Sigmoid colon (tissue), 4 donors: Measurements from ENCODE around the gene ABCA2.

Source experiments
- EP300 ChIP-seq, 4 donors: sonication (generic); formaldehyde crosslinking; IDR thresholded peaks; one replicate each; pipeline ENCODE4 v1.6.1; 2017; ENCODE audit warnings: antibody characterized with exemption in 4 of 4
- POLR2A ChIP-seq, 2 donors: fragments of 450-650 bp; IDR thresholded peaks; one replicate each; pipeline ENCODE4 v1.6.1; 2016; ENCODE audit warnings: antibody characterized with exemption in 2 of 2, mild to moderate bottlenecking in 2 of 2, moderate library complexity in 2 of 2
- POLR2AphosphoS5 ChIP-seq, 4 donors: sonication (generic); formaldehyde crosslinking; IDR thresholded peaks; one replicate each; pipeline ENCODE4 v1.6.1; 2017; ENCODE audit warnings: antibody characterized with exemption in 4 of 4
- TF ChIP-seq, protein P1 (sequence below), 4 experiments: fragments of 450-650 bp in 3 of 4; fragments of 200-600 bp in 1 of 4; IDR thresholded peaks; one replicate each; pipeline ENCODE4 v1.5.1; 2016 to 2019; ENCODE audit warnings: antibody characterized with exemption in 4 of 4, mild to moderate bottlenecking in 3 of 4, moderate library complexity in 2 of 4

DNA sequence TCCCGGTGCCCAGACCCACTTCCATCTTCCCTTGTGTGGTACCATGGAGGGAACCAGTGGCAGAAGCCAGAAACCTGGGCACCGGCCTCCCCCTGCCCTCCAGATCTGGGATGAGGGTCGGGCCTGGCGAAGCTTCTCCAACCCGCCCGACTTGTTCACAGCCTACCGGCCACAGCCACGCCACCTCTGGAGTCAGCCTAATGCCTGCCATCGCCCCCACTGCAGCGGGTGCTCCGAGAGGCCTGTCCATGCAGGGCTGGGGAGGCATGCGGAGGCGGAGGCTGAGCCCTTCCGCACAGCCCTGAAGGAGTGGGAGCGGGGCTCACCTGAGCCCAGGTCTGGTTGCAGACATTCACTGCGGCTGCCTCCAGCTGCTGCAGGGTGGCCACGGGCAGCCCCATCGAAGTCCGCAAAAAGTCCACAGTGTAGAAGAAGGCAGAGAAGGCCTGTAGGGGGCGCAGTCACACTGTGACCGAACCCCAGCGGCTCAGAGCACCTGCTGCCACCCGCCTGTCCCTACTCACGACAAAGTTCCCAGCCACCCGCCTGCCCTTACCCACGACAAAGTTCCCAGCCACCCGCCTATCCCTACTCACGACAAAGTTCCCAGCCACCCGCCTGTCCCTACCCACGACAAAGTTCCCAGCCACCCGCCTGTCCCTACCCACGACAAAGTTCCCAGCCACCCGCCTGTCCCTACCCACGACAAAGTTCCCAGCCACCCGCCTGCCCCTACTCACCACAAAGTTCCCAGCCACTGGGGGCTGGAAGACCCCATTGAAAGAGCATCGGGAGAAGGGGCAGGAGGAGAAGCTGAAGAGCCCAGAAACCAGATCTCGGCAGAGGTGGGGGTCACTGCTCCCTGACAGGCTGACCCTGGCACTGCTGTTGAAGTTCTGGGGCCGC lies 21.8 kb upstream of the ABCA2 start:
- TF ChIP-seq, protein P1, sequence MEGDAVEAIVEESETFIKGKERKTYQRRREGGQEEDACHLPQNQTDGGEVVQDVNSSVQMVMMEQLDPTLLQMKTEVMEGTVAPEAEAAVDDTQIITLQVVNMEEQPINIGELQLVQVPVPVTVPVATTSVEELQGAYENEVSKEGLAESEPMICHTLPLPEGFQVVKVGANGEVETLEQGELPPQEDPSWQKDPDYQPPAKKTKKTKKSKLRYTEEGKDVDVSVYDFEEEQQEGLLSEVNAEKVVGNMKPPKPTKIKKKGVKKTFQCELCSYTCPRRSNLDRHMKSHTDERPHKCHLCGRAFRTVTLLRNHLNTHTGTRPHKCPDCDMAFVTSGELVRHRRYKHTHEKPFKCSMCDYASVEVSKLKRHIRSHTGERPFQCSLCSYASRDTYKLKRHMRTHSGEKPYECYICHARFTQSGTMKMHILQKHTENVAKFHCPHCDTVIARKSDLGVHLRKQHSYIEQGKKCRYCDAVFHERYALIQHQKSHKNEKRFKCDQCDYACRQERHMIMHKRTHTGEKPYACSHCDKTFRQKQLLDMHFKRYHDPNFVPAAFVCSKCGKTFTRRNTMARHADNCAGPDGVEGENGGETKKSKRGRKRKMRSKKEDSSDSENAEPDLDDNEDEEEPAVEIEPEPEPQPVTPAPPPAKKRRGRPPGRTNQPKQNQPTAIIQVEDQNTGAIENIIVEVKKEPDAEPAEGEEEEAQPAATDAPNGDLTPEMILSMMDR (IDR thresholded peaks at IDR 0.05), result peak in 3 of 4 experiments; percentile 26 to 48 (median 32)
- TF ChIP-seq EP300 (IDR thresholded peaks at IDR 0.05), result no peak
- TF ChIP-seq POLR2AphosphoS5 (IDR thresholded peaks at IDR 0.05), result no peak
- no peak for TF ChIP-seq POLR2A (IDR thresholded peaks at IDR 0.05)
